Sigmoid colon (tissue), 3 donors: Measurements from ENCODE around the gene CAMK2N2.

Source experiments
- POLR2A ChIP-seq, 2 donors: fragments of 450-650 bp; IDR thresholded peaks; one replicate each; pipeline ENCODE4 v1.6.1; 2016; ENCODE audit warnings: antibody characterized with exemption in 2 of 2, mild to moderate bottlenecking in 2 of 2, moderate library complexity in 2 of 2
- TF ChIP-seq, protein P1 (sequence below), 4 experiments: fragments of 450-650 bp in 3 of 4; fragments of 200-600 bp in 1 of 4; IDR thresholded peaks; one replicate each; pipeline ENCODE4 v1.5.1; 2016 to 2019; ENCODE audit warnings: antibody characterized with exemption in 4 of 4, mild to moderate bottlenecking in 3 of 4, moderate library complexity in 2 of 4

DNA sequence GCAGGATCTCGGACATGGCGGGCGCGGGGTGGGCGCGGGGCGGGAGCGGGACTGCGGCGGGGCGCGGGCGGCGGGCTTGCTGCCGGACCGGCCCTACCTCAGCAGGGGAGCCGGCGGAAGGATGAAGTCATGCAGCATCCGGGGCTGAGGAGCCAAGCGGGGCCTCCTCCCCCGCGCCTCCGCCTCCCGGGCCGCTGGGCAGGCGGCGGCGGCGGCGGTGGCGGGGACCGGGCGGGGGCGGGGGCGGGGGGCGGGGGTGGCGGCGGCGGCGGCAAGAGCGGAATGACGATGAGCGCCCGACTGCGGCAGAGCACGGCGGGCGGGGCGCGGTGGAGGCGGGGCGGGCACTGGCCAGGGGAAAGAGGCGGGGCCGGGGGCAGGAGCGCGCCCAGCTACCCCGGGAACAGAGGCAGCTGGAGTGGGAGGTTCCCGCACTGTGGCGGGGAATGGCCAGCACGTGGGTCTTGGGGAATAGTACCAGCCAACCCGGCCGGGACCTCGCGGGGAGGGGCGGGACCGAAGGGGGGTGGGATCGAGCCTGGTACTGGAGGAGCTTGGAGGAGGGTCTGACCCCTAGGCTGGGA is at the start of gene CAMK2N2:
- TF ChIP-seq, protein P1, sequence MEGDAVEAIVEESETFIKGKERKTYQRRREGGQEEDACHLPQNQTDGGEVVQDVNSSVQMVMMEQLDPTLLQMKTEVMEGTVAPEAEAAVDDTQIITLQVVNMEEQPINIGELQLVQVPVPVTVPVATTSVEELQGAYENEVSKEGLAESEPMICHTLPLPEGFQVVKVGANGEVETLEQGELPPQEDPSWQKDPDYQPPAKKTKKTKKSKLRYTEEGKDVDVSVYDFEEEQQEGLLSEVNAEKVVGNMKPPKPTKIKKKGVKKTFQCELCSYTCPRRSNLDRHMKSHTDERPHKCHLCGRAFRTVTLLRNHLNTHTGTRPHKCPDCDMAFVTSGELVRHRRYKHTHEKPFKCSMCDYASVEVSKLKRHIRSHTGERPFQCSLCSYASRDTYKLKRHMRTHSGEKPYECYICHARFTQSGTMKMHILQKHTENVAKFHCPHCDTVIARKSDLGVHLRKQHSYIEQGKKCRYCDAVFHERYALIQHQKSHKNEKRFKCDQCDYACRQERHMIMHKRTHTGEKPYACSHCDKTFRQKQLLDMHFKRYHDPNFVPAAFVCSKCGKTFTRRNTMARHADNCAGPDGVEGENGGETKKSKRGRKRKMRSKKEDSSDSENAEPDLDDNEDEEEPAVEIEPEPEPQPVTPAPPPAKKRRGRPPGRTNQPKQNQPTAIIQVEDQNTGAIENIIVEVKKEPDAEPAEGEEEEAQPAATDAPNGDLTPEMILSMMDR (IDR thresholded peaks at IDR 0.05) = no peak
- TF ChIP-seq POLR2A (IDR thresholded peaks at IDR 0.05) = no peak
